GM12878 (cell line): ENCODE data around the gene CLIC5. TPM values are rescaled to one million over a fixed set of nuclear protein-coding genes. Genes with fewer than 3 reads are reported as not detected.

Experiments
- ATAC-seq: fragments of 200-7000 bp; cut with Tn5 transposase; 3 replicates; pipeline ENCODE4 v1.9.1; 2020; ENCODE audit warnings: mild to moderate bottlenecking, moderate library complexity
- BruUV-seq: library from RNA; stranded (reverse); fragments of 400-500 nt; replicated peaks from 2 replicates; lab custom pipeline; 2021; lab: Mats Ljungman, UMichigan
- CTCF ChIA-PET: fragments of 300-600 bp; sonication (Branson Sonifier 250); formaldehyde crosslinking; extraction: SDS; loops from one replicate; lab custom pipeline; 2021; ENCODE audit warnings: inconsistent platforms; lab: Yijun Ruan, JAX
- POLR2A ChIA-PET: fragments of 350-600 bp; formaldehyde crosslinking; extraction: SDS; loops from one replicate; lab custom pipeline; 2021; ENCODE audit warnings: inconsistent platforms; lab: Charles Lee
- RAD21 ChIA-PET: fragments of 300-600 bp; sonication (Branson Sonifier 250); formaldehyde crosslinking; loops from one replicate; lab custom pipeline; 2023; ENCODE audit warnings: antibody characterized with exemption; ENCODE audit not compliant: unreplicated experiment; lab: Charles Lee
- SMC1A ChIA-PET: fragments of 300-600 bp; sonication (Branson Sonifier 250); formaldehyde crosslinking; loops from one replicate; lab custom pipeline; 2023; ENCODE audit not compliant: unreplicated experiment, uncharacterized antibody; lab: Charles Lee
- DNase-seq: peaks from one replicate; pipeline ENCODE4 v3.0.0-alpha.2; 2011; ENCODE audit warnings: low read depth, low spot score
- FAIRE-seq: peaks from 3 replicates; lab custom pipeline; 2011; peaks lifted over from hg19 to GRCh38; lab: Jason Lieb, UNC
- H2AFZ ChIP-seq: 2 replicates; pipeline ENCODE4 v1.6.0; 2011; ENCODE audit warnings: low read depth, low read length, control low read depth; ENCODE audit not compliant: control insufficient read depth
- H3K27ac ChIP-seq: 2 replicates; pipeline ENCODE4 v1.5.1; 2011; ENCODE audit warnings: control low read depth; ENCODE audit not compliant: control insufficient read depth, insufficient read depth
- H3K27me3 ChIP-seq, 2 experiments: replicated peaks in 1 of 2; 2 replicates each; pipeline versions ENCODE4 v1.6.0 to v1.6.1; 2011; ENCODE audit warnings: low read length in 1 of 2; ENCODE audit not compliant: control insufficient read depth in 2 of 2, insufficient read depth in 2 of 2
- H3K36me3 ChIP-seq, 2 experiments: 2 replicates each; pipeline ENCODE4 v1.5.1; 2011; ENCODE audit warnings: low read length in 1 of 2; ENCODE audit not compliant: control insufficient read depth in 2 of 2, insufficient read depth in 2 of 2
- H3K4me1 ChIP-seq: 2 replicates; pipeline ENCODE4 v1.6.1; 2011; ENCODE audit warnings: mild to moderate bottlenecking, low read length, moderate library complexity, mixed read lengths; ENCODE audit not compliant: control insufficient read depth, insufficient read depth
- H3K4me2 ChIP-seq: 2 replicates; pipeline ENCODE4 v1.6.0; 2011; ENCODE audit warnings: control low read depth; ENCODE audit not compliant: control insufficient read depth, insufficient read depth
- H3K4me3 ChIP-seq: fragments of 200-600 bp; sonication (generic); 2 replicates; pipeline ENCODE4 v1.5.1; 2016
- H3K79me2 ChIP-seq: 2 replicates; pipeline ENCODE4 v1.6.0; 2011; ENCODE audit warnings: low read length; ENCODE audit not compliant: control insufficient read depth, insufficient read depth
- H3K9ac ChIP-seq: 2 replicates; pipeline ENCODE4 v1.8.0; 2011; ENCODE audit warnings: low read length, control low read depth, mixed read lengths; ENCODE audit not compliant: control insufficient read depth, insufficient read depth
- H3K9me3 ChIP-seq: replicated peaks from 3 replicates; pipeline ENCODE4 v1.5.1; 2011; ENCODE audit warnings: mild to moderate bottlenecking, low read length; ENCODE audit not compliant: control insufficient read depth, insufficient read depth
- H4K20me1 ChIP-seq: 2 replicates; pipeline ENCODE4 v1.6.0; 2011; ENCODE audit not compliant: control insufficient read depth, insufficient read depth
- ATF7 ChIP-seq: fragments of 450-650 bp; IDR thresholded peaks from 2 replicates; pipeline ENCODE4 v1.6.1; 2016; ENCODE audit warnings: low read depth, mild to moderate bottlenecking
- BACH1 ChIP-seq: fragments of 450-650 bp; IDR thresholded peaks from 2 replicates; pipeline ENCODE4 v1.6.1; 2017; ENCODE audit warnings: mild to moderate bottlenecking, borderline replicate concordance
- BCL11A ChIP-seq: IDR thresholded peaks from 2 replicates; pipeline ENCODE4 v1.6.1; 2011; ENCODE audit warnings: low read depth, low read length
- CHD2 ChIP-seq: IDR thresholded peaks from 2 replicates; pipeline ENCODE4 v1.6.1; 2011; ENCODE audit warnings: low read depth, low read length, improper control_type of control experiment, borderline replicate concordance
- GABPA ChIP-seq: IDR thresholded peaks from 2 replicates; pipeline ENCODE4 v1.6.1; 2014; ENCODE audit warnings: antibody characterized with exemption, low read depth, mild to moderate bottlenecking, inconsistent platforms
- IKZF1 ChIP-seq: fragments of 450-650 bp; conservative IDR thresholded peaks from 2 replicates; pipeline ENCODE4 v1.6.1; 2017; ENCODE audit warnings: antibody characterized with exemption, mild to moderate bottlenecking
- MEF2B ChIP-seq: fragments of 450-650 bp; IDR thresholded peaks from 2 replicates; pipeline ENCODE4 v1.6.1; 2018; ENCODE audit warnings: mild to moderate bottlenecking, moderate library complexity; ENCODE audit not compliant: partially characterized antibody, poor library complexity, severe bottlenecking
- POU2F2 ChIP-seq: IDR thresholded peaks from 3 replicates; pipeline ENCODE4 v1.6.1; 2011; ENCODE audit warnings: low read depth, mild to moderate bottlenecking, low read length, borderline replicate concordance
- SP1 ChIP-seq: IDR thresholded peaks from one replicate; pipeline ENCODE4 v1.6.1; 2011; ENCODE audit warnings: low read depth, low read length
- WGBS: methylation state at CpG from one replicate; pipeline ENCODE4 v1.1.6; 2016; ENCODE audit warnings: low lambda C conversion rate; ENCODE audit not compliant: insufficient replicate concordance, insufficient coverage; ENCODE audit errors: missing lambda C conversion rate; 5-methylcytosine and 5-hydroxymethylcytosine counted together
- in situ Hi-C: fragments of 300-500 bp; cut with MboI; formaldehyde crosslinking; loops from 9 replicates; pipeline ENCODE4 v1.14.3; 2018; ENCODE audit warnings: mixed read lengths
- intact Hi-C: fragments of 100-400 bp; cut with micrococcal nuclease; formaldehyde crosslinking; loops from one replicate; pipeline ENCODE4 v1.14.2; 2022; ENCODE audit not compliant: unreplicated experiment
- polyA plus RNA-seq, 11 experiments: library from polyadenylated mRNA; depleted of rRNA in 4 of 11; unstranded in 6 of 11; stranded (reverse) in 5 of 11; fragments of >200 nt; fragmentation: Nextera tagmentation in 4 of 11; fragmentation: Illumina TruSeq in 1 of 11; extraction: Ambion mirVana in 4 of 11; extraction: Trizol in 1 of 11; gene quantifications; 1 replicate in 1 of 11; 2 replicates in 10 of 11; pipeline versions ENCODE4 v1.2.1 to v1.2.3, GENCODE V29; 2011 to 2016; ENCODE audit warnings: inconsistent platforms in 2 of 11, missing spikeins in 2 of 11, low read depth in 1 of 11
- total RNA-seq, 4 experiments: library from RNA; depleted of rRNA in 3 of 4; stranded (reverse); fragments of >200 nt in 3 of 4; fragmentation: Illumina TruSeq in 1 of 4; extraction: Trizol in 1 of 4; gene quantifications; 2 replicates each; pipeline versions ENCODE4 v1.2.1 to v1.2.3, GENCODE V29; 2013 to 2021
- TF ChIP-seq, protein P1 (sequence below): IDR thresholded peaks from 2 replicates; pipeline ENCODE4 v1.6.1; 2012; ENCODE audit warnings: improper control_type of control experiment, low read depth, low read length; ENCODE audit not compliant: insufficient replicate concordance

CLIC5 gene
- total and polyA plus RNA-seq, 10 of the 15 experiments (the other 5 are each of a cell fraction or from before 2014, with no cell fraction given): 0.01 to 0.08 (median 0.02) TPM; not detected in 7

GRCh38 chr6:45963896-45964295 is 51.8 kb downstream of the CLIC5 start:
- H3K9ac ChIP-seq: no peak overlapping the region
- intact Hi-C loops (no loop called here), in situ Hi-C loops (no loop called here)
- no peak overlapping the region for H3K27ac ChIP-seq
- no peaks in the 10 kb centered on the region for H3K36me3 ChIP-seq
- CTCF ChIA-PET: no interaction called here
- no peaks in the 10 kb centered on the region for H3K4me1 ChIP-seq
- no TSS peak for BruUV-seq
- no peaks in the 10 kb centered on the region; a peak in 2 of 4 replicates for H3K27me3 ChIP-seq
- no peak overlapping the region for H2AFZ ChIP-seq
- H3K79me2 ChIP-seq: no peaks in the 10 kb centered on the region
- POLR2A ChIA-PET: no interaction called here
- RAD21 ChIA-PET: no interaction called here
- no peak for DNase-seq
- H3K4me2 ChIP-seq: no peak overlapping the region
- no peaks in the 10 kb centered on the region for H3K9me3 ChIP-seq
- TF ChIP-seq MEF2B (no peak), POU2F2 (no peak), BACH1 (no peak)
- SMC1A ChIA-PET: no interaction called here
- H3K4me3 ChIP-seq: no peak overlapping the region
- ATAC-seq: no peak
- no peaks in the 10 kb centered on the region for H4K20me1 ChIP-seq
- no peak for FAIRE-seq

DNA sequence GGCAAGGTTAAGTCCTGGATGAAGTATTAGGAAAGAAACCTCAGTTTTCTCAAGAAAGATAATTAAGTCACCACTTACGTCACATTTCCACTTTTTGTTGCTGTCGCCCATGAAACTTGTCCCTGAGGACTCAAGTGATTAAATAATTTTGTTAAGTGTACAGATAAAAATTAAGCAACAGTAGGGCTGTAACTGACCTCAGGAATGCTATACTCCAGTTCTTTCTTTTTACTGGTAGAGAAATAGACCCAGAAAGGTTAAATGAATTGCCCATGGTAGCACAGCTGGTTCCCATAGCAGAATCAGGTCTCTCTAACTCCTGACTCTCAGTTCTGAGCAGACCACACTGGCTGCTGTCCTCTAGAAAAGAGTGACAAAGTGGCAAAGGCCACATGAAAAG is 54.5 kb downstream of the CLIC5 start:
- Histone ChIP-seq H2AFZ (no peak overlapping the region), H3K27me3 (no peaks in the 10 kb centered on the region; a peak in 2 of 4 replicates), H3K4me1 (no peaks in the 10 kb centered on the region), H3K4me3 (no peak overlapping the region), H4K20me1 (no peaks in the 10 kb centered on the region), H3K9ac (no peak overlapping the region), H3K4me2 (no peak overlapping the region), H3K27ac (no peak overlapping the region), H3K79me2 (no peaks in the 10 kb centered on the region), H3K9me3 (no peaks in the 10 kb centered on the region), H3K36me3 (no peaks in the 10 kb centered on the region)
- in situ Hi-C loops: no loop called here
- DNase-seq (no peak), FAIRE-seq (no peak), ATAC-seq (no peak)
- SMC1A ChIA-PET: no interaction called here
- no peak for TF ChIP-seq GABPA
- TF ChIP-seq ATF7: no peak
- TF ChIP-seq, protein P1, sequence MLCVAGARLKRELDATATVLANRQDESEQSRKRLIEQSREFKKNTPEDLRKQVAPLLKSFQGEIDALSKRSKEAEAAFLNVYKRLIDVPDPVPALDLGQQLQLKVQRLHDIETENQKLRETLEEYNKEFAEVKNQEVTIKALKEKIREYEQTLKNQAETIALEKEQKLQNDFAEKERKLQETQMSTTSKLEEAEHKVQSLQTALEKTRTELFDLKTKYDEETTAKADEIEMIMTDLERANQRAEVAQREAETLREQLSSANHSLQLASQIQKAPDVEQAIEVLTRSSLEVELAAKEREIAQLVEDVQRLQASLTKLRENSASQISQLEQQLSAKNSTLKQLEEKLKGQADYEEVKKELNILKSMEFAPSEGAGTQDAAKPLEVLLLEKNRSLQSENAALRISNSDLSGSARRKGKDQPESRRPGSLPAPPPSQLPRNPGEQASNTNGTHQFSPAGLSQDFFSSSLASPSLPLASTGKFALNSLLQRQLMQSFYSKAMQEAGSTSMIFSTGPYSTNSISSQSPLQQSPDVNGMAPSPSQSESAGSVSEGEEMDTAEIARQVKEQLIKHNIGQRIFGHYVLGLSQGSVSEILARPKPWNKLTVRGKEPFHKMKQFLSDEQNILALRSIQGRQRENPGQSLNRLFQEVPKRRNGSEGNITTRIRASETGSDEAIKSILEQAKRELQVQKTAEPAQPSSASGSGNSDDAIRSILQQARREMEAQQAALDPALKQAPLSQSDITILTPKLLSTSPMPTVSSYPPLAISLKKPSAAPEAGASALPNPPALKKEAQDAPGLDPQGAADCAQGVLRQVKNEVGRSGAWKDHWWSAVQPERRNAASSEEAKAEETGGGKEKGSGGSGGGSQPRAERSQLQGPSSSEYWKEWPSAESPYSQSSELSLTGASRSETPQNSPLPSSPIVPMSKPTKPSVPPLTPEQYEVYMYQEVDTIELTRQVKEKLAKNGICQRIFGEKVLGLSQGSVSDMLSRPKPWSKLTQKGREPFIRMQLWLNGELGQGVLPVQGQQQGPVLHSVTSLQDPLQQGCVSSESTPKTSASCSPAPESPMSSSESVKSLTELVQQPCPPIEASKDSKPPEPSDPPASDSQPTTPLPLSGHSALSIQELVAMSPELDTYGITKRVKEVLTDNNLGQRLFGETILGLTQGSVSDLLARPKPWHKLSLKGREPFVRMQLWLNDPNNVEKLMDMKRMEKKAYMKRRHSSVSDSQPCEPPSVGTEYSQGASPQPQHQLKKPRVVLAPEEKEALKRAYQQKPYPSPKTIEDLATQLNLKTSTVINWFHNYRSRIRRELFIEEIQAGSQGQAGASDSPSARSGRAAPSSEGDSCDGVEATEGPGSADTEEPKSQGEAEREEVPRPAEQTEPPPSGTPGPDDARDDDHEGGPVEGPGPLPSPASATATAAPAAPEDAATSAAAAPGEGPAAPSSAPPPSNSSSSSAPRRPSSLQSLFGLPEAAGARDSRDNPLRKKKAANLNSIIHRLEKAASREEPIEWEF: no peak
- no peak for TF ChIP-seq SP1
- no peak for TF ChIP-seq BCL11A
- no peak for TF ChIP-seq IKZF1
- no peak for TF ChIP-seq CHD2
- POLR2A ChIA-PET: interaction anchor here (0.5 kb wide), 1 partner anchor 31 kb away, joined by 3 read pairs; no protein-coding TSS in a partner anchor
- BruUV-seq: no TSS peak
- RAD21 ChIA-PET: no interaction called here
- WGBS: 50% methylated on average over 2 of the region's 2 CpGs
- intact Hi-C loops: no loop called here
- CTCF ChIA-PET: interaction anchor here (0.6 to 1.5 kb wide), 3 partner anchors 13 to 253 kb away, joined by 3 to 4 read pairs (median 3); no protein-coding TSS in a partner anchor
